RPMI7951 (cell line): ENCODE data around the gene NCBP1. TPM values are rescaled to one million over a fixed set of nuclear protein-coding genes. Genes with fewer than 3 reads are reported as not detected.

Source experiments
- DNase-seq: peaks from one replicate; pipeline ENCODE4 v3.0.0-alpha.2; 2012; ENCODE audit warnings: low read depth
- total RNA-seq: library from RNA; depleted of rRNA; stranded (reverse); fragments of >200 nt; shearing (Covaris generic); gene quantifications from 2 replicates; pipeline ENCODE4 v1.2.3, GENCODE V29; 2014

NCBP1 gene
- total RNA-seq, 1 experiment from 2014 or later, result 56.4 TPM

- DNase-seq, result no peak
Measured at GRCh38 chr9:97625620-97626019, 8.0 kb upstream of the NCBP1 start.

- DNase-seq, result no peak
Measured at GRCh38 chr9:97627624-97628023, 6.0 kb upstream of the NCBP1 start.

- no peak for DNase-seq
Measured at GRCh38 chr9:97628668-97629067, 5.0 kb upstream of the NCBP1 start.

- DNase-seq, result no peak
Measured at GRCh38 chr9:97629156-97629555, 4.5 kb upstream of the NCBP1 start.

- no peak for DNase-seq
Measured at GRCh38 chr9:97630591-97630990, 3.0 kb upstream of the NCBP1 start.

GRCh38 chr9:97632248-97632984 is 1.2 kb upstream of the NCBP1 start:
- peak; percentile 76 for DNase-seq

GRCh38 chr9:97633859-97634490 is 354 bp downstream of the NCBP1 start:
- DNase-seq, result peak; percentile 3

GRCh38 chr9:97635026-97635425 is 1.4 kb downstream of the NCBP1 start:
- no peak for DNase-seq

- no peak for DNase-seq
Measured at GRCh38 chr9:97636903-97637302, 3.3 kb downstream of the NCBP1 start.

GRCh38 chr9:97638666-97639065 is 5.0 kb downstream of the NCBP1 start:
- peak; percentile 6 for DNase-seq

- no peak for DNase-seq
Measured at GRCh38 chr9:97640325-97640724, 6.7 kb downstream of the NCBP1 start.

- no peak for DNase-seq
Measured at GRCh38 chr9:97645720-97646119, 12.1 kb downstream of the NCBP1 start.

- DNase-seq, result no peak
Measured at GRCh38 chr9:97647996-97648395, 14.4 kb downstream of the NCBP1 start.

GRCh38 chr9:97651646-97652045 is 18.0 kb downstream of the NCBP1 start:
- no peak for DNase-seq

- DNase-seq, result no peak
Measured at GRCh38 chr9:97658707-97659106, 25.1 kb downstream of the NCBP1 start.

GRCh38 chr9:97659771-97660170 is 26.1 kb downstream of the NCBP1 start:
- no peak for DNase-seq

- DNase-seq, result no peak
Measured at GRCh38 chr9:97660340-97660739, 26.7 kb downstream of the NCBP1 start.

- DNase-seq, result no peak
Measured at GRCh38 chr9:97660847-97661246, 27.2 kb downstream of the NCBP1 start.

- DNase-seq, result no peak
Measured at GRCh38 chr9:97665742-97666141, 32.1 kb downstream of the NCBP1 start.

- DNase-seq, result no peak
Measured at GRCh38 chr9:97666907-97667686, 33.5 kb downstream of the NCBP1 start.

- no peak for DNase-seq
Measured at GRCh38 chr9:97668485-97668884, 34.9 kb downstream of the NCBP1 start.

GRCh38 chr9:97670586-97670985 is 37.0 kb downstream of the NCBP1 start:
- no peak for DNase-seq

- no peak for DNase-seq
Measured at GRCh38 chr9:97672403-97672802, 38.8 kb downstream of the NCBP1 start.
